HG03060 (cell line): ENCODE measurements around the gene REPS1.
"Not testable (repeated sequence)": the region's sequence is repeated elsewhere in the genome, so short reads cannot be mapped to it uniquely, and the experiment has no call there.

Source experiments
- ATAC-seq: cut with Tn5 transposase; IDR thresholded peaks from one replicate; pipeline ENCODE4 v1.9.1; 2021; ENCODE audit warnings: low read depth, moderate number of reproducible peaks; ENCODE audit not compliant: unreplicated experiment

REPS1 gene

DNA sequence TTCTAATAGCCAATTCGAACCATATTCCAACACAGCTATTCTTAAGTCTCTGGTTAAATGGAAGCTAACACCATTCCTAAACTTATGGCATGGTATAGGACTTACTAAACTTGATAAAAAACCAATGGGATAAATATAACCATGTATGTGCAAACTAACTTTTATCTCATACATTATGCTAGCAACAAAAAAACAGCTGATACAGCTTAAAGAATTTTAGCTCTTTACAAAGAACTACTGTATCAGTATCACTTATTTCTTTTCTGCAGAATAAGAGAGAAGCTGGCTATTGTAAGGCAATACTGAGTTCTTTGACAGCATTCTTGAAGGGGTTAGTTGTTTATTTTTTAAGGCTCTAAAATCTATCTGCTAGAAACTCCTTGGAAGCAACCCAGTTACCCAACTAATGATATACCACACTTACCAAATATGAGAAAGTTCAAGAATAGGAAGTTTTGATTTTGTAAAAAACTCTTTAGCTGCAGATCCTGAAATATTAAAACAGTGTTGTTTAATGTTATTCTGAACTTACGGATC, 44.9 kb downstream of the REPS1 start:
- ATAC-seq = no peak

- not testable (repeated sequence) for ATAC-seq
Observed at GRCh38 chr6:138936873-138937272, 51.2 kb downstream of the REPS1 start.

- ATAC-seq = no peak
Observed at GRCh38 chr6:138931660-138932059, 56.4 kb downstream of the REPS1 start.

DNA sequence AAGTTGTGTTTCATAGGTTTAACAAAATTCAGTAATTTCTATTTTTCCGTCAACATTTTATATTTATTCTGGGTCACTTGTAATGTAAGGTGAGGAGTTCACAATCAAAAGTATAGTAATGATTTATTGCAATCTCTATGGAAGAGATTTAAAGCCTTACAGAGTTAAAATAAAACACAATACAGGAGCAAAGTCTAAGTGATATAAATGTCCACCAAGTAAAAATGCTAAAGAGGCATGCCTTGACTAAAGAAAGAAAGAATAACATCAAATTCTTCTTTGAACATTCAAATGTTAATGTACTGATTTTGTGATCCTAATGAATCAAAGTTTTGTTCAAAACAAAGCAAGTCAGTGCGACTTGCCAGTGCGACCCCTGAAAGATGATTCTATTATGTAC, 61.5 kb downstream of the REPS1 start:
- ATAC-seq = no peak

DNA sequence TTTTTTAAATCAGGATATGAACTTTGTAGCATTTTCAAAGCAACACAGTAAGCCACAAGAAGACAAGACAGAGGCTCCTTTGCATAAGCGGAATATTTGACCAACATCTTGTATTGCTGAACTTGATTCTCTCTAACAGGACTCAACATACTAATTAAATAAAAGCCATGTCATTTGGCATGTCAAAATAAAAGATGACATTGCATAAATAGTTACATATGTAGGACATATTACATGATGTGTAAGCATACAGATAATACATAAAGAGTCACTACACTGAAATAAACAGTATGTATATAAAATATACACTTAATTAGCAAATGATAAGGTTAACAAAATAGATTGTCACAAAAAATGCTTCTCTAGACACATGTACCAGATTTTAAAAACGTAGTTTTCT, 62.2 kb downstream of the REPS1 start:
- no peak for ATAC-seq

DNA sequence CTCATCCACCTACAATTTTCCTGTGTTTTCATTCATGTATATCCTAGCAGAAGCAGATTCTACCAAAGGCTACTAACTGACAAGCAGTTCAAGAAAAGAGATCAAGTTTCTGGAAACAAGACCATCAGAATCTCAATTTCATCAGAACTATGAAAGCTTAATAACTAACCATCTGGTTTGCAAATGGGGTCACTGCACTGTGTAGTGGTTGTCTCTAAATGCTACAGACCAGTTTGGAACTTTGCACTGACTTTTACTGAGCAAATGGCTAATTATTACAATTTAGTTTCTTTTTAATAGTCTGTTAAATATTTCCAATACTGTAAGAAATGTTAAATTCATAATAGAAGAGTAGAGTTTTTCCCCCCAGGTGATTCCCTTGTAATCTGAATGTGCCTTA, 64.5 kb downstream of the REPS1 start:
- no peak for ATAC-seq

DNA sequence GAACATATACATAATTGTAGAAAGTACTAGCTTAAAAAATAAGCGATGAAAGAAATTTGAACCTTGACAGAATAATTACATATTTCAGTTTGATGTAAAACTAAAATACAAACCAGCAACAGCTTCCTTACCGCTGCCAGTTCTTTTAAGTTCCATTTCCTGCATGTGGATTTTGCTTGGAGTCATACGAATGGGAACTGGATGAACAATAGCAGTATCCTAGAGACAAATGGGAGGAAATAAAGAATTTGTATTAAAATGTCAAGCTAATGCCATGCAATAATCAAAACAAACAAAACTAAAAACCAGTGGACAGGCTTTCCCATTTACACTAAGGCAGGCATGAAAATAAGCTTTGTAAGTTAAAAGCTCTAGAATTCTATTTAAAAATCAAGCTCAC, 67.1 kb downstream of the REPS1 start:
- no peak for ATAC-seq

GRCh38 chr6:138914701-138915100, 73.4 kb downstream of the REPS1 start:
- ATAC-seq = no peak

DNA sequence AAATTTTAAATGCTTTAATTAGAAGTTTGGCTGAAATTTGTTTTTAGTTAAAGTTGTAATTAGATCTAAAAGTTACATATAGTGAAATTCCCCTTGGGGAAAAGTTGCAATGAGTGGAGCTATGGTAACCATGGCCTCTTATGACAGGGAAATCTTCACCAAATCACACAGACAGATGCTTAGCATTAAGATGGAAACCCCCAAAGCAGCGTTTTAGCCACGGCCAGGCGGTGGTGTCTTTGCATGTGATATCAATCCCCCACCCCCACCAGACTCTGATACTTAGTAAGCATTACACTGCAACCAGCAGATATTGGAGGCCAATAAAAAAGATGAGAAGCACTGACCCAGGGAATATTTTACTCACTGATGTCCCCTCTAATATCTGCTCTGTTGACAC, 75.7 kb downstream of the REPS1 start:
- no peak for ATAC-seq

GRCh38 chr6:138909975-138910374, 78.1 kb downstream of the REPS1 start:
- no peak for ATAC-seq

- no peak for ATAC-seq
Observed at GRCh38 chr6:138909511-138909910, 78.5 kb downstream of the REPS1 start.

- ATAC-seq = no peak
Observed at GRCh38 chr6:138907167-138907566, 80.9 kb downstream of the REPS1 start.

- ATAC-seq = no peak
Observed at GRCh38 chr6:138897031-138897430, 91.0 kb downstream of the REPS1 start.

GRCh38 chr6:138896104-138896756, 91.8 kb downstream of the REPS1 start:
- ATAC-seq = no peak

GRCh38 chr6:138891255-138891986, 96.6 kb downstream of the REPS1 start:
- no peak for ATAC-seq

DNA sequence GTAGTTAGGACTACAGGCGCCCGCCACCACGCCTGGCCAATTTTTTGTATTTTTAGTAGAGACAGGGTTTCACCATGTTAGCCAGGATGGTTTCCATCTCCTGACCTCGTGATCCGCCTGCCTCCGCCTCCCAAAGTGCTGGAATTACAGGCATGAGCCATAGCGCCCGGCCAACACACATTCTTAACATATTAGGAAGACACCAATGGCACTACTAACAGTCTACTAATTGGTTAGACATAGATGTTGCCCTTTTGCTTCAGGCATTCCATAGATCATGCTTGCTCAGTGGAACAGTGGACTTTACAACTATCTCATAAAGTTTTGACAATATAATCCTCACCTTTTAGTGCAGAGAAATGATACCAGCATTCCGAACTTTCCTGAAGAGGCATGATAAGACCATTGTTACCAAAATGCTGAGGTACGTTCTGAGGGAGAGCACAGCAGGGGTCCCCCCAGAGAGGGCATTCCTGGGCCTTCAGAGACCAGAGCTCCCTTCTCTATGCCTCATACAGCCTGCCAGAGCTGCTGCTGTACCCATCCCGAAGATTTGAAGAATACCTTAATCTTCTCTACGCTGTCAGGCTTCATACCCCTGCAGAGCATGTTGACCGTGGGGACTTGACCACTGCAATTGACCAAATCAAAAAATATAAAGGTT, 102.8 kb downstream of the REPS1 start:
- ATAC-seq = no peak

DNA sequence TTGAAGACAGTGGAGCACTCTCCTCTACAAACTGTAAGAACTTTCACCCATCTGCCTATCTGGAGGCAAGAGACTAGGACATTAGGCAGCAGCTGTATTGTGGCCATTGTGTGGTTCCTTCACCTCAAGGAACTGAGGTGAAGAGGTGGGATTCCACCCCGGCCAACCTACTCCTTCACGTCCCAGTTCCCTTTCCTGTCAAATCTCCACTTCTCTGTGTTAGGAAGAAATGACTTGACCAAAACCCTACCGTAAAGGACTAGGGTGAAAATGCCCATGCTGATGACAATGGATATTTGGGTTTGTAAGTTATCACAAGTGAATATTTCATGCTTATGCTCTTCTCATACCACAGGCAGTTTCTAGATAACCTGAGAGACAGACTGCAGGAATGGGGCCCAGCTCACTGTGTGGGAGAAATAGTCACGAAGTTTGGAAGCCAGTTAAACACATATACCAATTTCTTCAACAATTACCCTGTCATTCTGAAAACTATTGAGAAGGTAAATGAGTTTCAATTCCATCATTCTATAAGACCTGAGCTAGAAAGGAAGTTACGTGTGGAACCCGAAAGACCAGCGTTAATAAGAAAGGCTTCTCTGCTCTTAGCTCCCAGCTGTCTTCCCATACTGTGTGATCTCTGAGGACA, 105.6 kb downstream of the REPS1 start:
- no peak for ATAC-seq

DNA sequence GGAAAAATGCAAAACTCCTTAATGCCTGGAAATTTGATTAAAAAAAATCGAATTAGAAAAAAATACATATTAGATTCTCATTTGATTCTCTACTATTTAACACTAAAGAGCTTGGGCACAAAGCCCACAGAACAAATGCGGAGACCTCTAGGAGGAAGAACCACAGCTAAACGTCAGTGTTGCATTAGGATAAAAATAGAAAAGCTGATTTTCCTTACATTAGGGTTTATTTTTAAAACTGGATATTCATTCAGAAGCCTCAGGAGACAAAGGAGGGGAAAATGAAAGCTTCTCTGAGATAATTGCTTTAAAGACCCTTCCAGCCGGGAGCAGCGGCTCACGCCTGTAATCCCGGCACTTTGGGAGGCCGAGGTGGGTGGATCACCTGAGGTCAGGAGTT, 114.9 kb downstream of the REPS1 start:
- ATAC-seq = no peak

DNA sequence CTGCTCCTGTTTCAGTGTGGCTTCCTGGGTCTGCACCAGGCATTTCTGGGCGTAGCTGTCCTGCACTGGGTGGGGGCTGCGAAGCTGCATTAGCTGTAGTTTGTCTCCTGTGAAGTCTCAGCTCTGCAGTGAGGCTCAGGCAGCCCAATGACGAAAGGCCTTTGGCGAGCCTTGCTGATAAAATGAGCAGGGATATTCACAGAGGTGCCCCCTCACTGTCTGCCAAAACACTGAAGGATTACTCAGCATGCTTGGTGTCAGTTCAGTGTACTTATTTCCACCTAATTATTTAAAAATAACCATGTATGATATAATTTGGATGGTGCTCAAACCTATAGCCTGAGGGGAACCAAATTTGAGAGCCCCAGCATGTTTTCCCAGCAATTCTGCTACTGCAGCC, 118.7 kb downstream of the REPS1 start:
- no peak for ATAC-seq

- no peak for ATAC-seq
Observed at GRCh38 chr6:138868181-138868580, 119.9 kb downstream of the REPS1 start.

DNA sequence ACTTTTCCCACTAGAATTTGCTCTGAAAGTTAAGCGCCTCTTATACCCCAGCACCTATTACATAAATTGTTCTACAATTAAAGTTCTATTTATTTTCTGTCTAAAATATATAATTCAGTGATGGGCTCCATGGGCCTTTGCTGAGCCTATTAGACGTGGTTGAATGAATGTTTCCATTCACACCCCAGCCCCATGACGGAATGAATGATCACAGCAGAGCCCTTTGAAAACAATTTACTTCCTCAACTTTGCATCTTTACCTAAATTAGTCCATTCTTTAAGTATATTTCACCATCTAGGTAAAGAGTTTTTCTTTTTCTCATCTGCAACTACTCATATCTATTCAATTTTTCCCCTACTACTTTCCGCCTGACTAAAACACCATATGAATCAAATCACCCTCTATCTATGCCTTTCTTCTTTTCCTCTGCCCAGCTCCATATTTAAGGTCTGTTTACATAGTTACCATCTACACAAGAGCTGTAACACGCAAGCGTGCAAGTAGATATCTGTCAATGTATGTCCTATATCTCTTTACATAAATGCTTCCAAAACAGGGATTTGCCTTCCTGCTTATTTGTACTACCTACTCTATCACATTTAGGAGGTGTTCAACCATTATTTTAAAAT, 122.5 kb downstream of the REPS1 start:
- ATAC-seq = no peak
